Activated CD8-positive, alpha-beta memory T cell treated with anti-CD3 and anti-CD28 coated beads, Interleukin-2, amount 50 U/mL, for 48 hours (primary cell): ENCODE measurements around the gene PLEKHM2.
"Not testable (repeated sequence)": the region's sequence is repeated elsewhere in the genome, so short reads cannot be mapped to it uniquely, and the experiment has no call there.

ENCODE experiments used
- DNase-seq: peaks from one replicate; pipeline ENCODE4 v3.0.0-alpha.2; 2020

The PLEKHM2 gene, protein sequence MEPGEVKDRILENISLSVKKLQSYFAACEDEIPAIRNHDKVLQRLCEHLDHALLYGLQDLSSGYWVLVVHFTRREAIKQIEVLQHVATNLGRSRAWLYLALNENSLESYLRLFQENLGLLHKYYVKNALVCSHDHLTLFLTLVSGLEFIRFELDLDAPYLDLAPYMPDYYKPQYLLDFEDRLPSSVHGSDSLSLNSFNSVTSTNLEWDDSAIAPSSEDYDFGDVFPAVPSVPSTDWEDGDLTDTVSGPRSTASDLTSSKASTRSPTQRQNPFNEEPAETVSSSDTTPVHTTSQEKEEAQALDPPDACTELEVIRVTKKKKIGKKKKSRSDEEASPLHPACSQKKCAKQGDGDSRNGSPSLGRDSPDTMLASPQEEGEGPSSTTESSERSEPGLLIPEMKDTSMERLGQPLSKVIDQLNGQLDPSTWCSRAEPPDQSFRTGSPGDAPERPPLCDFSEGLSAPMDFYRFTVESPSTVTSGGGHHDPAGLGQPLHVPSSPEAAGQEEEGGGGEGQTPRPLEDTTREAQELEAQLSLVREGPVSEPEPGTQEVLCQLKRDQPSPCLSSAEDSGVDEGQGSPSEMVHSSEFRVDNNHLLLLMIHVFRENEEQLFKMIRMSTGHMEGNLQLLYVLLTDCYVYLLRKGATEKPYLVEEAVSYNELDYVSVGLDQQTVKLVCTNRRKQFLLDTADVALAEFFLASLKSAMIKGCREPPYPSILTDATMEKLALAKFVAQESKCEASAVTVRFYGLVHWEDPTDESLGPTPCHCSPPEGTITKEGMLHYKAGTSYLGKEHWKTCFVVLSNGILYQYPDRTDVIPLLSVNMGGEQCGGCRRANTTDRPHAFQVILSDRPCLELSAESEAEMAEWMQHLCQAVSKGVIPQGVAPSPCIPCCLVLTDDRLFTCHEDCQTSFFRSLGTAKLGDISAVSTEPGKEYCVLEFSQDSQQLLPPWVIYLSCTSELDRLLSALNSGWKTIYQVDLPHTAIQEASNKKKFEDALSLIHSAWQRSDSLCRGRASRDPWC

GRCh38 chr1:15684042-15684461 lies at the start of gene PLEKHM2:
PLEKHM2 (plus strand) TSS chr1:15684320; CDS start chr1:15684559, 239 bp downstream.
- peak; percentile 75 for DNase-seq

DNA sequence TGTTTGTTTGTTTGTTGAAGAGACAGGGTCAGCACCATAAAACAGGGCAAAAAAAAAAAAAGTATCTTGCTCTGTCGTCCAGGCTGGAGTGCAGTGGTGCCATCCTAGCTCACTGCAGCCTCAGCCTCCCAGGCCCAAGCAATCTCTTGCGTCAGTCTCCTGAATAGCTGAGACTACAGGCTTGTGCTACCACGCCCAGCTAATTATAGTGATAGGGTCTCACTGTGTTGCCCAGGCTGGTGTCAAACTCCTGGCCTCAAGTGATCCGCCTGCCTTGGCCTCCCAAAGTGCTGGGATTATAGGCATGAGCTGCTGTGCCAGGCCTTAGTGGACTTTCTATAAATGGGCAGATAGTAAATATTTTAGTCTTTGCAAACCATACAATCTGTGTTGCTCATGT lies 47.7 kb upstream of the PLEKHM2 start:
- no peak for DNase-seq

- no peak for DNase-seq
Measured at GRCh38 chr1:15637826-15638225, 46.3 kb upstream of the PLEKHM2 start.

DNA sequence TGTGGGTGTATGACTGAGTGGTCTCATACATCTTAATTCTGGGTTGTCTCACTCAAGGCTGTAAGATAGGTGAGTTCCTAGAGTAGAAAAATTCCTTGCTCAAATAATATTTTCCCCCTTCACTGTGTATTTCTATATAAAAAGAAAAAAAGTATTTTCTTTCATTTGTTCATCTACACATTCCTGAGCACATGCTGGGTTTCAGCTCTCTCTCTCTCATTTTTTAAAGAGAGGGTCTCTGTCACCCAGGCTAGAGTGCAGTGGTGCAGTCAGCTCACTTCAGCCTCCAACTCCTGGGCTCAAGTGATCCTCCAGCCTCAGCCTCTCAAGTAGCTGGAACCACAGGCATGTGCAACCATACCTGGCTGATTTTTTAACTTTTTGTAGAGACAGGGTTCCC lies 44.9 kb upstream of the PLEKHM2 start:
- no peak for DNase-seq

GRCh38 chr1:15639931-15640330 lies 44.2 kb upstream of the PLEKHM2 start:
- DNase-seq: no peak

DNA sequence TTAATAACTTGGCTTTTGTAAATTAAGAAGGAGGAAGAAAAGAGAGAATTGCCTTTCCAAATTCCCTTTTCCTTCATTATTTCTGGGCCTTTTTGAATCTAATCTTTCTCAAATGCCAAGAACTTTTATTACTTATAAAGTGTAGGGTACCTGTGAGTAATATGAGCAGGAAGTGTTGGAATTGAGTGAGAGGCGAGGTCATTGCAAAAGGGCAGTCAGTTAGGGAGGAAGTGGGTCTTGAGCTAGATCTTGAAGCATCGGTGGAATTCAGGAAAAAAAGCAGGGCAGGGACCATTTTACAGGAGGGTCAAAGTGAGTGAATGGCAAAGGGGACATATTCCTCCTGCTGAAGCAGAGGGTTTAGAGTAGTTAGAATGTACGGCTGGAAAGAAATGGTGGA lies 43.5 kb upstream of the PLEKHM2 start:
- no peak for DNase-seq

- DNase-seq: no peak
Measured at GRCh38 chr1:15649937-15650336, 34.2 kb upstream of the PLEKHM2 start.

- DNase-seq: no peak
Measured at GRCh38 chr1:15650433-15650832, 33.7 kb upstream of the PLEKHM2 start.

DNA sequence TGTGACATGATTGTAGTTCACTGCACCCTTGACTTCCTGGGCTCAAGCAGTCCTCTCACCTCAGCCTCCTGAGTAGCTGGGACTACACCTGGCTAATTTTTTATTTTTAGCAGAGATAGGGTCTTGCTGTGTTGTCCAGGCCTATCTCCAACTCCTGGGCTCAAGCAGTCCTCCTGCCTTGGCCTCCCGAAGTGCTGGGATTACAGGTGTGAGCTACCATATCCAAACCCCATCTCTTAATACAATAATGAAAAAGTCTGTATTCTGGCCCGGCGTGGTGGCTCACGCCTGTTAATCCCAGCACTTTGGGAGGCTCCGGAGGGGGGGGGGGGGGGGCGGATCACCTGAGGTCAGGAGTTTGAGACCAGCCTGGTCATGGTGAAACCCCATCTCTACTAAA lies 32.0 kb upstream of the PLEKHM2 start:
- DNase-seq: not testable (repeated sequence)

DNA sequence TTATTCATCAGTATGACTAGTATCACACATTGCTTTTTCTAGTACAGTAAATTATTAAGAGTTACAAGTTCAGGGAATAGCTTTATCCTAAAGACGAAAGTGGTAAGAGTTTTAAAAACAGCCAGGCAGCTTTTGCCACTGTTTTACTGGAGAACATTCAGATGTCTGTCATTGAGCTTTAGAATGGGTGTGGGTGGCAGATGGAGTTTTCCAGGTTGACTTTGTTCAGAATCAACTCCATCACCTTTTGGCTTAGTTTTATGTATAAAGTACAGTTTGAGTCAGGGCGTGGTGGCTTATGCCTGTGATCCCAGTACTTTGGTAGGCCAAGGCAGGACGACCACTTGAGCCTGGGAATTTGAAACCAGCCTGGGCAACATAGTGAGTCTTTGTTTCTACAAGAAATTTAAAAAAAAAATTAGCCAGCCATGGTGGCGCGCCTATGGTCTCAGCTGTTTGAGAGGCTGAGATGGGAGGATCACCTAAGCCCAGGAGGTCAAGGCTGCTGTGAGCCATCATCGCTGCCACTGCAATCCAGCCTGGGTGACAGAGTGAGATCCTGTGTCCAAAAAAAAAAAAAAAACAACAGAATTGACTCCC lies 29.9 kb upstream of the PLEKHM2 start:
- DNase-seq: no peak

DNA sequence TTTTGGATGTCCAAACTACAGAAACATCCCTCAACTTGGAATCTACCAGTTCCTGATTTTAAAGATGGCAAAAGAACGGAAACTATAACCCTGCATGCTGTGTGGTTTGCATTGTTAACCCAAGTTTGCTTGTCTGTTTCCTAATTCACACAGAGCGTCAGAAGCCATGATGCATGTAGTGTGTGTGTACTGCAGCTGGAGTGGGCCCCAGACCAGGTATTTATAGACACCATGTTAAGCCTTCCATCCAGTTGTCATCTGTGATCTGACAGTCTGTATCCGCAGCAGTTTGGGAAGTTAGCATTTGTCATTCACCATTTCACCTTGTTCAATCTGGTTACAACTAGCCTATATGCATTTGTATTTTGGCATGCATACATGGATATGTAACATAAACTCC lies 27.7 kb upstream of the PLEKHM2 start:
- no peak for DNase-seq

- no peak for DNase-seq
Measured at GRCh38 chr1:15657021-15657420, 27.1 kb upstream of the PLEKHM2 start.

DNA sequence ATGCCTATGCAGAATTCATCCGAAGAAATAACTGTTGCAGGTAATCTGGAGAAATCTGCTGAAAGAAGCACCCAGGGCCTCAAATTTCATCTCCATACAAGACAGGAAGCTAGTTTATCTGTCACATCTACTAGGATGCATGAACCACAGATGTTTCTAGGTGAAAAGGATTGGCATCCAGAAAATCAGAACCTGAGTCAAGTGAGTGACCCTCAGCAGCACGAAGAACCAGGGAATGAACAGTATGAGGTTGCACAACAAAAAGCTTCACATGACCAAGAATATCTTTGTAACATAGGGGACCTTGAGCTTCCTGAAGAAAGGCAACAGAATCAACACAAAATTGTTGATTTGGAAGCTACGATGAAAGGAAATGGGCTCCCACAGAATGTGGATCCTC lies 24.0 kb upstream of the PLEKHM2 start:
- no peak for DNase-seq

DNA sequence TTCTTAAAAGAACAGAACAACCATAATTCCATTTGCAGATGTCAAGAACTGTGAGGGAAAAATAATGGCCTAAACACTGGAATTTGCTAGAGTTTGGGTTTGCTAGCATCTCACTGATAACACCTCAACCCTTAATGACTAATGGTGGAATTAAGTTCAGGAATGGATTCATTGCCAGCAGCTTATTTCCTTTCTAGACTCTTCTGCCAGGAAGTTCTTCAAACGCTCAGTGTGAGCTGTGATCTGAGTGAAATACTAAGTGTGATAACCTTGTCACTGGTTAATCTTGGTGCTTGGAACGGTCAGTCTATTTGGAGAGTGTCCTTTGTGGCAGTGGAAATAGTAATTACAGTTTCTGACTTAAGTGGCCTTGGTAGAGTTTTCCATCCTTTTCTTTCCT lies 21.6 kb upstream of the PLEKHM2 start:
- no peak for DNase-seq

- DNase-seq: no peak
Measured at GRCh38 chr1:15663925-15664324, 20.2 kb upstream of the PLEKHM2 start.

- DNase-seq: no peak
Measured at GRCh38 chr1:15667362-15667761, 16.8 kb upstream of the PLEKHM2 start.

GRCh38 chr1:15668089-15668754 lies 15.9 kb upstream of the PLEKHM2 start:
- DNase-seq: no peak

DNA sequence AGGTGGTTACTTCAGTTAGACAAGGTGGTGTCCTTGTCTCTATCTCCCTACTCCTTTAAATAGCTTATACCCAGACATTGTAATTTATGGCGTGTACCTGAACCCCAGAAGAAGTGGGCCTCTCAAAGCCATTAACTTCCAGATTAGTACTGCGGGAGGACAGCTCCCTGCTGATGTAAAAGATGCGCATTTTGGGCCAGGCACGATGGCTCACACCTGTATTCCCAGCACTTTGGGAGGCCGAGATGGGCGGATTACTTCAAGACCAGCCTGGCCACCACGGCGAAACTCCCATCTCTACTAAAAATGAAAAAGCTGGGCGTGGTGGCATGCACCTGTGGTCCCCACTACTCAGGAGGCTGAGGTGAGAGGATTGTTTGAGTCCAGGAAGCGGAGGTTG lies 15.0 kb upstream of the PLEKHM2 start:
- no peak for DNase-seq

- DNase-seq: no peak
Measured at GRCh38 chr1:15669864-15670263, 14.3 kb upstream of the PLEKHM2 start.

- DNase-seq: no peak
Measured at GRCh38 chr1:15671430-15671829, 12.7 kb upstream of the PLEKHM2 start.

DNA sequence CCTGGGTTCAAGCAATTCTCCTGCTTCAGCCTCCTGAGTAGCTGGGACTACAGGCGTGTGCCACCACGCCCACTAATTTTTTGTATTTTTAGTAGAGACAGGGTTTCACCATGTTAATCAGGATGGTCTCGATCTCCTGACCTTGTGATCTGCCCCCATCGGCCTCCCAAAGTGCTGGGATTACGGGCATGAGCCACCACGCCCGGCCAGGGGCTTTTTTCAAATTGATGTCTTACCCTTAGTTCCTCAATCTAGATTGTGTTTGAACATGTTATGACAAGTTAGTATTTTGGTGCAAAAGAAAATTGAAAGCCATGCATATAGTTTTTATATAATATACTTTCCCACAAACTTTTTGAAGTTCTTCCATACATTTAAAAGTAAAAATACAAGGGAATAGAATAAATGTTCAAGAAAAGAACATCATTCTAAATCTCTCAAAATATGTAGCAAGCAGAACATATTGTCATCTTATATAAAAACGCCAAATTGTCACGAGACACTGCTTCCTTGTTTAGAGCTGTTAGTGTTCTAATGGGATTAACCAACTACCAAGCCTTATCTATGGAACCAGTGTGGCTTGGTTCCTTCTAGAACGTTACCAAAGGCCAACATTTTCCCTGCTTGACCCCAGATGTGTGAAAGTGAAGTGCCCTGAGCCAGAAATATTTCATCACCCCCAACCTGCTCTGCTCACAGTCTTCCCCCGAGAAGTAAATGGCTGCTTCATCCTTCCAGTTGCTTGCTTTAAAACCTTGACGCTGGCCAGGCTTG lies 9.5 kb upstream of the PLEKHM2 start:
- no peak for DNase-seq

- DNase-seq: no peak
Measured at GRCh38 chr1:15676010-15676409, 8.1 kb upstream of the PLEKHM2 start.
